ENCODE results near the gene SLC25A17. TPM values are rescaled to one million over a fixed set of nuclear protein-coding genes. Genes with fewer than 3 reads are reported as not detected.

SLC25A17 gene
- total RNA-seq, 2 donors from 2014 or later: 5.5 to 7.2 TPM

Small RNA genes within 50 kb of the gene (microRNA-seq; reads per million reads assigned to microRNA genes)
- 0 to 0.71 reads per million in 2 donors for gene MIR4766 (ENCODE audit: borderline number of aligned reads in 2 of 2, borderline replicate concordance in 1 of 2)

Other genes with a start within 250 kb of the SLC25A17 start
- gene MRTFA, start 182.6 kb downstream of the SLC25A17 start, total RNA-seq: 10 to 100 TPM; 45.8 to 55.2 TPM
- gene MCHR1, start 139.9 kb downstream of the SLC25A17 start, total RNA-seq: 1 to 10 TPM in 1 of 2 donors, not detected in 1; 2.0 TPM
- gene ST13, start 37.3 kb upstream of the SLC25A17 start, total RNA-seq: 100 to 1,000 TPM; 101 to 105 TPM
- gene XPNPEP3, start 37.8 kb upstream of the SLC25A17 start, total RNA-seq: 10 to 100 TPM in 1 of 2 donors, 1 to 10 TPM in 1; 9.4 to 12.5 TPM
- gene DNAJB7, start 42.8 kb upstream of the SLC25A17 start, total RNA-seq: not detected
- 10 to 100 TPM; 43.4 to 44.5 TPM for gene RBX1, start 132.0 kb upstream of the SLC25A17 start, total RNA-seq

Data from right atrium auricular region (tissue), 2 donors.